Measurements from ENCODE around the gene RACGAP1.
A peak's percentile ranks its signal among the peaks of the same experiment; 100 is the strongest.

RACGAP1 gene

GRCh38 chr12:49953961-49954846 is 71.1 kb downstream of the RACGAP1 start:
- DNase-seq: no peak

GRCh38 chr12:49953151-49953550 is 72.1 kb downstream of the RACGAP1 start:
- no peak for DNase-seq

GRCh38 chr12:49952391-49953055 is 72.8 kb downstream of the RACGAP1 start:
- no peak for DNase-seq

GRCh38 chr12:49951411-49952240 is 73.7 kb downstream of the RACGAP1 start:
- DNase-seq: no peak

GRCh38 chr12:49950273-49951251 is 74.7 kb downstream of the RACGAP1 start, which contains the start of gene AQP2:
Gene AQP2 (plus strand): TSS chr12:49950737. CDS start chr12:49950831, 94 bp downstream.
- no peak for DNase-seq

- DNase-seq: no peak
Measured at GRCh38 chr12:49949866-49950265, 75.4 kb downstream of the RACGAP1 start.

GRCh38 chr12:49948866-49949845 is 76.1 kb downstream of the RACGAP1 start:
- no peak for DNase-seq

GRCh38 chr12:49947593-49948226 is 77.6 kb downstream of the RACGAP1 start:
- DNase-seq: no peak

GRCh38 chr12:49946497-49946896 is 78.8 kb downstream of the RACGAP1 start:
- no peak for DNase-seq

- no peak for DNase-seq
Measured at GRCh38 chr12:49946086-49946485, 79.2 kb downstream of the RACGAP1 start.

GRCh38 chr12:49945394-49946080 is 79.8 kb downstream of the RACGAP1 start:
- DNase-seq: peak; percentile 94

GRCh38 chr12:49944718-49945117 is 80.6 kb downstream of the RACGAP1 start:
- no peak for DNase-seq

- DNase-seq: no peak
Measured at GRCh38 chr12:49944046-49944445, 81.2 kb downstream of the RACGAP1 start.

GRCh38 chr12:49943625-49943960 is 81.7 kb downstream of the RACGAP1 start:
- DNase-seq: no peak

- DNase-seq: no peak
Measured at GRCh38 chr12:49942921-49943624, 82.2 kb downstream of the RACGAP1 start.

GRCh38 chr12:49942512-49942893 is 82.8 kb downstream of the RACGAP1 start:
- DNase-seq: no peak

GRCh38 chr12:49941556-49942511 is 83.5 kb downstream of the RACGAP1 start:
- DNase-seq: no peak

GRCh38 chr12:49939707-49940106 is 85.6 kb downstream of the RACGAP1 start:
- DNase-seq: no peak
